Measurements from ENCODE around the gene ADIRF.
"Not testable (repeated sequence)": the region's sequence is repeated elsewhere in the genome, so short reads cannot be mapped to it uniquely, and the experiment has no call there.

ADIRF gene

DNA sequence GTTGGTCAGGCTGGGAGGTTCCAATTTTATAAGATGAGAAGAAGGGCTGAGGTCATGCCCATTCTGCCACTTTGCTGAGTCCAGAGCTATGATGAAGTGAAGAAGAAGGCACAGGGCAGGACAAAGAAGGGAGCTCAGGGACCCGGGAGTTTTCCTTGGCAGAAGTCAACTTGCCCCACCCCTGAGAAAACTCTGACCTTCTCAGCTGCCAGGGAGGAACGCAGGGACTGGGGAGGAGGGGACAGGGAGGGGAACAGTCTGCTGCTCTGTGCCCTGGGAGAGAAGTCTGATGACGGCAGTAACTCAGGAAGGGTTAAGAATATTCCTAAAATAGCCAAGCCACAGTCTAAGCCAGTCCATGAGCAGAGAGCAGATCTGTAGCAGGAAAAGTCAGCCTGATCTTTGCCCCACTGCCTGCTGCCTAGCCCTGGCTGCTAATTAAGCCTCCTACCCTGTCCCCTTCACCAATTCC, 11.7 kb downstream of the ADIRF start:
- TF ChIP-seq, protein P1, sequence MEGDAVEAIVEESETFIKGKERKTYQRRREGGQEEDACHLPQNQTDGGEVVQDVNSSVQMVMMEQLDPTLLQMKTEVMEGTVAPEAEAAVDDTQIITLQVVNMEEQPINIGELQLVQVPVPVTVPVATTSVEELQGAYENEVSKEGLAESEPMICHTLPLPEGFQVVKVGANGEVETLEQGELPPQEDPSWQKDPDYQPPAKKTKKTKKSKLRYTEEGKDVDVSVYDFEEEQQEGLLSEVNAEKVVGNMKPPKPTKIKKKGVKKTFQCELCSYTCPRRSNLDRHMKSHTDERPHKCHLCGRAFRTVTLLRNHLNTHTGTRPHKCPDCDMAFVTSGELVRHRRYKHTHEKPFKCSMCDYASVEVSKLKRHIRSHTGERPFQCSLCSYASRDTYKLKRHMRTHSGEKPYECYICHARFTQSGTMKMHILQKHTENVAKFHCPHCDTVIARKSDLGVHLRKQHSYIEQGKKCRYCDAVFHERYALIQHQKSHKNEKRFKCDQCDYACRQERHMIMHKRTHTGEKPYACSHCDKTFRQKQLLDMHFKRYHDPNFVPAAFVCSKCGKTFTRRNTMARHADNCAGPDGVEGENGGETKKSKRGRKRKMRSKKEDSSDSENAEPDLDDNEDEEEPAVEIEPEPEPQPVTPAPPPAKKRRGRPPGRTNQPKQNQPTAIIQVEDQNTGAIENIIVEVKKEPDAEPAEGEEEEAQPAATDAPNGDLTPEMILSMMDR (IDR thresholded peaks at IDR 0.05; ENCODE audit: low read depth, low read length) = no peak
- no peak for DNase-seq (ENCODE audit: low read depth, low spot score)
- no peak overlapping the region for H3K4me3 ChIP-seq (ENCODE audit: low read depth, low read length)
- in situ Hi-C loops (cut with HindIII; ENCODE audit: low sequenced_read_pairs) = no loop called here

DNA sequence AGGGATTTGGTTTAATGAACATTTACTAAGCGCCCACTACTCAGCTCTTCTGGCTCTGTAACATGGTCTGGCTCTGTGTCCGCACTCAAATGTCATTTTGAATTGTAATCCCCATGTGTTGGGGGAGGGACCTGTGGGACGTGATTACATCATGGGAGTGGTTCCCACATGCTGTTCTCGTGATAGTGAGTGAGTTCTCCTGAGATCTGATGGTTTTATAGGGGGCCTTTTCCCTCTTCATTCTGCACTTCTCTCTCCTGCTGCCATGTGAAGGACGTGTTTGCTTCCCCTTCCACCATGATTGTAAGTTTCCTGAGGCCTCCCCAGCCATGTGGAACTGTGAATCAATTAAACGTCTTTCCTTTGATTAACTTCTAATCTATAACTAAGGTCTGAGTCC, 12.7 kb downstream of the ADIRF start:
- in situ Hi-C loops (cut with HindIII; ENCODE audit: low sequenced_read_pairs); H3K4me3 ChIP-seq (ENCODE audit: low read depth, low read length); DNase-seq (ENCODE audit: low read depth, low spot score): not testable (repeated sequence)

DNA sequence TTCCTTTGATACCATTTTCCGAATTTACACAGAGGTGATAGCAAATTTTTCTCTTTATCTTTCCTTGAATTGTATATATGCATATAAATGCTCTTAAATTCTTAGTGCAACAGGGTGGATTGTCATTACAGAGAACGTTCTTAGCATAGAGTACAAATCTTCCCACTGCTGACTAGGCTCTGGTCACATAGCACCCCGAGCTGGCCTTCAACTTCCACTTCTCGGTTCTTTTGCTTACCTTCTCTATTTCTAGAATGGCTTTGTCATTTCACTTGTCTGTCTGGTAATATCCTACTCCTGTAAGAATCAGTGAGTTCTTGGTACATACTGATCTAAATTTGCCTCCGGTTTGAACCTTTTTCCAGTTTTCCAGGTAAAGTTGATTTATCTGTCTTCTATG, 13.4 kb downstream of the ADIRF start:
- TF ChIP-seq, protein P1 (IDR thresholded peaks at IDR 0.05; ENCODE audit: low read depth, low read length) = no peak
- DNase-seq (ENCODE audit: low read depth, low spot score) = no peak
- H3K4me3 ChIP-seq (ENCODE audit: low read depth, low read length) = no peak overlapping the region
- in situ Hi-C loops (cut with HindIII; ENCODE audit: low sequenced_read_pairs) = no loop called here

DNA sequence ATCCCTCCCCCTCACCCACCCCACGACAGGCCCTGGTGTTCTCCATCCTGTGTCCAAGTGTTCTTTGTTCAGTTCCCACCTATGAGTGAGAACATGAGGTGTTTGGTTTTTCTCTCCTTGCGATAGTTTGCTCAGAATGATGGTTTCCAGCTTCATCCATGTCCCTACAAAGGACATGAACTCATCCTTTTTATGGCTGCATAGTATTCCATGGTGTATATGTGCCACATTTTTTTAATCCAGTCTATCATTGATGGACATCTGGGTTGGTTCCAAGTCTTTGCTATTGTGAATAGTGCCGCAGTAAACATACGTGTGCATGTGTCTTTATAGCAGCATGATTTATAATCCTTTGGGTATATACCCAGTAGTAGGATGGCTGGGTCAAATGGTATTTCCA, 16.2 kb downstream of the ADIRF start:
- H3K4me3 ChIP-seq (ENCODE audit: low read depth, low read length); in situ Hi-C loops (cut with HindIII; ENCODE audit: low sequenced_read_pairs); DNase-seq (ENCODE audit: low read depth, low spot score): not testable (repeated sequence)

DNA sequence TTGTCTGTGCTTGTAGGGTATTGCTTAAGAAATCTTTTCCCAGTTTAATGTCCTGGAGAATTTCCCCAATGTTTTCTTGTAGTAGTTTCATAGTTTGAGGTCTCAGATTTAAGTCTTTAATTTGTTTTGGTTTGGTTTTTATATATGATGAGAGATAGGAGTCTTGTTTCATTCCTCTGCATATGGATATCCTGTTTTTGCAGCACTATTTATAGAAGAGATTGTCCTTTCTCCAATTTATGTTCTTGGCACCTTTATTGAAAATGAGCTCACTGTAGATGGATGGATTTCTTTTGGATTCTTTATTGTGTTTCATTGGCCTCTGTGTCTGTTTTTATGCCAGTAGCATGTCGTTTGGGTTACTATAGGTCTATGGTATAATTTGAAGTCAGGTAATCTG, 20.2 kb downstream of the ADIRF start:
- no peak for DNase-seq (ENCODE audit: low read depth, low spot score)
- in situ Hi-C loops (cut with HindIII; ENCODE audit: low sequenced_read_pairs) = no loop called here
- TF ChIP-seq, protein P1 (IDR thresholded peaks at IDR 0.05; ENCODE audit: low read depth, low read length) = no peak

DNA sequence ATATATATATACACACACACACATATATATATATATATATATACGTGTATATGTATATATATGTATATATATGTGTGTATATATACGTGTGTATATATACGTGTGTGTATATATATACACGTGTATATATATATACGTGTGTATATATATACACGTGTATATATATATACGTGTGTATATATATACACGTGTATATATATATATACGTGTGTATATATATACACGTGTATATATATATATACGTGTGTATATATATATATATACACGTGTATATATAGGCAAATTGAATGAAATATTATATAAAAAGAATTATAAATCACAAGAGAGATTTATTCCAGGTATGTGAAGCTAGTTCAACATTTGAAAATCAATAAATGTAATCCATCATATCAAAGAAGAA, 23.1 kb downstream of the ADIRF start:
- H3K4me3 ChIP-seq (ENCODE audit: low read depth, low read length); in situ Hi-C loops (cut with HindIII; ENCODE audit: low sequenced_read_pairs); DNase-seq (ENCODE audit: low read depth, low spot score): not testable (repeated sequence)

More for the DNA sequence above, 20.2 kb downstream of the ADIRF start:
- H3K4me3 ChIP-seq (ENCODE audit: low read depth, low read length) = no peak overlapping the region

DNA sequence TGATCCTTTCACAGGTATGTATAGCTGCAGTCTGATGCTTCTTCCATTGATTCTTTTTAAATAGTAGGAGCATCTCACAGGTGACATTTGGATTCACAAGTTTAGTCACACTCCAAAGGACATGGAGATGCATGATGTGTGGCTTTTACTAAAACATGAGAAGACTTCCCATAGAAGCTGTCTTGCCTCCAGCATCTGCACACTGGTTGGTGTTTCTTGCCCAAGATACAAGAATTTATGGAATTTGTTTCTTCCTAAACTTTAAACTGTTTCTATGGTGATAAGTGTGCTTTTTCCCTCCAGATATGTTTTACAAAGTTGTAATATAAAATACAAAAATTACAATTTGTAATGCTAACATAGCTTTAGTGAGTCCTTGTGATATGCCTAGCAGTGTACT, 24.2 kb downstream of the ADIRF start:
- TF ChIP-seq, protein P1 (IDR thresholded peaks at IDR 0.05; ENCODE audit: low read depth, low read length) = no peak
- no peak for DNase-seq (ENCODE audit: low read depth, low spot score)
- no peak overlapping the region for H3K4me3 ChIP-seq (ENCODE audit: low read depth, low read length)
- in situ Hi-C loops (cut with HindIII; ENCODE audit: low sequenced_read_pairs) = no loop called here

DNA sequence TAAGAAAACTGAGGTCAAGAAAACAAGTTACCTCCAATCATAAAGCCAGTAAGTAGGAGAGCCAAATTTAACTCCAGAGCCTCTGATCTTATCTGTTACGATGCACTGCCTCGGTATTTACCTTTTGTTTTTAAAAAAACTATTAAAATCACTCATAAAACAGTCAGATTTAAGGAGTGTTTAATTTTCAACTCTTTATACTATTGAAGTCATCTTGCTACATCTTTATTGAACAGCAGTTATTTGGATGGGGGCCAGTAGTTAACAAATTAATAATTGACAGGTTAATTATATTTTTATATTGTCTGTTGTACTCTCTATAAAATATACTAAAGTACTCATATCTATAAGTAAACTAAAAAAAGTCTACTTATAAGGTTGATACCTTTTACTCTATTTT, 24.6 kb downstream of the ADIRF start:
- no peak for DNase-seq (ENCODE audit: low read depth, low spot score)
- TF ChIP-seq, protein P1 (IDR thresholded peaks at IDR 0.05; ENCODE audit: low read depth, low read length) = no peak
- in situ Hi-C loops (cut with HindIII; ENCODE audit: low sequenced_read_pairs) = no loop called here
- H3K4me3 ChIP-seq (ENCODE audit: low read depth, low read length) = no peak overlapping the region

DNA sequence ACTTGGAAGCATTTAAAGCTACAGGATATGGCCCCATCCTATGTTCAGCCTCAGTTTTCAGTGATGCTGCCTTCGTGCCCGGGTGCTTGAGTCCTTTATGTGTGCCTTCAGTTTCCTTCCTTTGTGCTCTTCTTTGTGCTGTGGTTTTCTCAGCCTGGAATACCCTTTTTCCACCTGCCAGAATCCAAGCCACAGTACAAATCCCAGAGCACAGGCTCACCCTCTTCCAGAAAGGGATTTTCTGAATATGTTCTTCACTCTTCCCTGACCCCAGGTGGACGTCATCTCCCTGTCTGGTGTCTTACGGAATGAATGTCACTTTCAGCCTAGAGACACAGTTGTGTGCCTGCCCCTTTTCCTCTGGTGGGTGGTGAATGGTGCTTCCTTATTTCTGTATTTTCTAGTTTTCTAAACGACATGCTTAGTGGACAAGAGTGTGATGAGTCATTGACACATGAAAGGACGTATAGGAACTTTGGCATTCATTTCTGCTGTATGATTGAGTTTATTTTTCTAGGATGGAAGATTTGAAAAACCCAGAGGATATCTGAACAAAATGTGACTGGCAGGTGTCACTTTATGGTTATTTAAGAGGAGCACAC, 31.6 kb downstream of the ADIRF start:
- DNase-seq (ENCODE audit: low read depth, low spot score); H3K4me3 ChIP-seq (ENCODE audit: low read depth, low read length); in situ Hi-C loops (cut with HindIII; ENCODE audit: low sequenced_read_pairs): not testable (repeated sequence)

All from astrocyte of the spinal cord (primary cell).